Sigmoid colon (tissue), 7 donors: Measurements from ENCODE around the gene TTBK2. TPM values are rescaled to one million over a fixed set of nuclear protein-coding genes. Genes with fewer than 3 reads are reported as not detected.
A peak's percentile ranks its signal among the peaks of the same experiment; 100 is the strongest.

Experiments
- DNase-seq: peaks from one replicate; pipeline ENCODE4 v3.0.0-alpha.2; 2019
- H3K27ac ChIP-seq, 4 donors: fragments of 200-600 bp; sonication (generic); one replicate each; pipeline ENCODE4 v1.5.1; 2016 to 2019; ENCODE audit warnings: mild to moderate bottlenecking in 1 of 4
- H3K27me3 ChIP-seq, 3 donors: fragments of 200-600 bp; sonication (generic); one replicate each; pipeline ENCODE4 v1.5.1; 2019; ENCODE audit warnings: mild to moderate bottlenecking in 1 of 3
- H3K36me3 ChIP-seq, 4 donors: fragments of 200-600 bp; sonication (generic); one replicate each; pipeline ENCODE4 v1.5.1; 2016 to 2019
- H3K4me1 ChIP-seq, 4 donors: fragments of 200-600 bp; sonication (generic); one replicate each; pipeline ENCODE4 v1.5.1; 2017 to 2019
- H3K4me3 ChIP-seq, 4 donors: fragments of 200-600 bp; sonication (generic); one replicate each; pipeline ENCODE4 v1.5.1; 2017 to 2019; ENCODE audit warnings: mild to moderate bottlenecking in 2 of 4, moderate library complexity in 1 of 4
- H3K9me3 ChIP-seq, 4 donors: fragments of 200-600 bp in 3 of 4; sonication (generic) in 3 of 4; one replicate each; pipeline versions ENCODE4 v1.5.1 to v1.6.1; 2013 to 2019
- CTCF ChIP-seq, 4 experiments: fragments of 450-650 bp in 3 of 4; fragments of 200-600 bp in 1 of 4; IDR thresholded peaks; one replicate each; pipeline ENCODE4 v1.5.1; 2016 to 2019; ENCODE audit warnings: antibody characterized with exemption in 4 of 4, mild to moderate bottlenecking in 3 of 4, moderate library complexity in 2 of 4
- EP300 ChIP-seq, 4 donors: sonication (generic); formaldehyde crosslinking; IDR thresholded peaks; one replicate each; pipeline ENCODE4 v1.6.1; 2017; ENCODE audit warnings: antibody characterized with exemption in 4 of 4
- POLR2A ChIP-seq, 2 donors: fragments of 450-650 bp; IDR thresholded peaks; one replicate each; pipeline ENCODE4 v1.6.1; 2016; ENCODE audit warnings: antibody characterized with exemption in 2 of 2, mild to moderate bottlenecking in 2 of 2, moderate library complexity in 2 of 2
- POLR2AphosphoS5 ChIP-seq, 4 donors: sonication (generic); formaldehyde crosslinking; IDR thresholded peaks; one replicate each; pipeline ENCODE4 v1.6.1; 2017; ENCODE audit warnings: antibody characterized with exemption in 4 of 4
- WGBS, 2 donors: extraction: QIAGEN DNeasy Blood & Tissue Kit; methylation state at CpG; one replicate each; pipeline ENCODE4 v1.1.7; 2013; 5-methylcytosine and 5-hydroxymethylcytosine counted together
- intact Hi-C: fragments of 100-400 bp; cut with DNase I; formaldehyde crosslinking; loops from one replicate; pipeline ENCODE4 v1.15.1; 2023
- polyA plus RNA-seq, 3 donors: library from polyadenylated mRNA; stranded (reverse); fragments of 200-250 nt; gene quantifications; one replicate each; pipeline ENCODE4 v1.2.3, GENCODE V29; 2013
- total RNA-seq, 4 donors: library from RNA; depleted of rRNA; stranded (reverse); fragments of >200 nt; gene quantifications; one replicate each; pipeline ENCODE4 v1.1.0, GENCODE V29; 2016
- donor health status: healthy with polysubstance abuse.
- donor health status: Bipolar disorder and iron deficiency.
- donor health status: healthy.

TTBK2 gene
- total and polyA plus RNA-seq, 7 donors: 1.2 to 24.8 (median 16.8) TPM

DNA sequence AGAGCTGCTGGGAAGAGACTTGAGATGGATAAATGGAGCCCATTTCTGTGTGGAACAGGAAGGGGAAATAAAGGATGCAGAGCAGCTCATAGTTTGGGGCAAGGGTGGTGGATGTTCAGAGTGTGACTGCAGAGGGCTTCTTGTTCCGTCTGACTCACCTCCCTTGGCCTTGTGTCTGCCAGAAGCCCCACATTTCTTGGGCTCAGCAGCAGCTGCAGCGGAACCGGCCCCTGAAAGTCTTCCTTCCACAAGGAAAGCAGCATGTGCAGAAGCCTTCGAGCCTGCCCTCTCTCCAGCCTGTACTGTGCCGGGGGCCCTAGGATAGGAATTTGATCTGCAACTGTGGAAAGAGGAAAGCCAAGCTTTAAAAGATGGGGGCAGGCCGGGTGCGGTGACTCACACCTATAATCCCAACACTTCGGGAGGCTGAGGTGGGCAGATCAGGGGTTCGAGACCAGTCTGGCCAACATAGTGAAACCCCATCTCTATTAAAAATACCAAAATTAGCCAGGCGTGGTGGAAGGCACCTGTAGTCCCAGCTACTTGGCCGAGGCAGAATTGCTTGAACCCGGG lies 195.2 kb downstream of the TTBK2 start:
- DNase-seq: peak; percentile 61
- Histone ChIP-seq H3K36me3 (peaks cover 23 to 99% (median 67%) of the 10 kb centered on the region in 4 donors), H3K27me3 (no peaks in the 10 kb centered on the region), H3K4me3 (no peak overlapping the region), H3K27ac (no peak overlapping the region), H3K4me1 (no peaks in the 10 kb centered on the region), H3K9me3 (no peaks in the 10 kb centered on the region)
- intact Hi-C loops: no loop called here
- 92 to 93% methylated on average over 12 of the region's 12 CpGs for WGBS, 2 donors
- TF ChIP-seq POLR2AphosphoS5 (IDR thresholded peaks at IDR 0.05) (no peak), CTCF (IDR thresholded peaks at IDR 0.05) (no peak), POLR2A (IDR thresholded peaks at IDR 0.05) (no peak), EP300 (IDR thresholded peaks at IDR 0.05) (no peak)

GRCh38 chr15:42724276-42724675 lies 196.3 kb downstream of the TTBK2 start:
- WGBS, 2 donors: 92 to 93% methylated on average over 6 of the region's 6 CpGs
- DNase-seq: no peak
- intact Hi-C loops: no loop called here
- Histone ChIP-seq H3K27ac (no peak overlapping the region), H3K9me3 (no peaks in the 10 kb centered on the region), H3K27me3 (no peaks in the 10 kb centered on the region), H3K36me3 (peaks cover 35 to 99% (median 70%) of the 10 kb centered on the region in 4 donors), H3K4me3 (no peak overlapping the region), H3K4me1 (no peaks in the 10 kb centered on the region)
- no peak for TF ChIP-seq EP300 (IDR thresholded peaks at IDR 0.05)
- no peak for TF ChIP-seq CTCF (IDR thresholded peaks at IDR 0.05)
- no peak for TF ChIP-seq POLR2A (IDR thresholded peaks at IDR 0.05)
- TF ChIP-seq POLR2AphosphoS5 (IDR thresholded peaks at IDR 0.05): no peak

GRCh38 chr15:42723068-42723467 lies 197.5 kb downstream of the TTBK2 start:
- 85 to 94% methylated on average over 4 of the region's 4 CpGs for WGBS, 2 donors
- intact Hi-C loops: no loop called here
- H3K27ac ChIP-seq: no peak overlapping the region
- no peaks in the 10 kb centered on the region for H3K9me3 ChIP-seq
- no peak for DNase-seq
- H3K27me3 ChIP-seq: no peaks in the 10 kb centered on the region
- H3K36me3 ChIP-seq: peaks cover 47 to 99% (median 76%) of the 10 kb centered on the region in 4 donors
- H3K4me1 ChIP-seq: no peaks in the 10 kb centered on the region
- H3K4me3 ChIP-seq: no peak overlapping the region
- TF ChIP-seq POLR2AphosphoS5 (IDR thresholded peaks at IDR 0.05) (no peak), CTCF (IDR thresholded peaks at IDR 0.05) (no peak), POLR2A (IDR thresholded peaks at IDR 0.05) (no peak), EP300 (IDR thresholded peaks at IDR 0.05) (no peak)

GRCh38 chr15:42721916-42722315 lies 198.7 kb downstream of the TTBK2 start:
- TF ChIP-seq EP300 (IDR thresholded peaks at IDR 0.05) (no peak), POLR2A (IDR thresholded peaks at IDR 0.05) (no peak), POLR2AphosphoS5 (IDR thresholded peaks at IDR 0.05) (no peak), CTCF (IDR thresholded peaks at IDR 0.05) (no peak)
- Histone ChIP-seq H3K4me1 (no peaks in the 10 kb centered on the region), H3K9me3 (no peaks in the 10 kb centered on the region), H3K36me3 (peaks cover 55 to 99% (median 77%) of the 10 kb centered on the region in 4 donors), H3K27me3 (no peaks in the 10 kb centered on the region), H3K27ac (peak overlapping the region in 1 of 4 donors; percentile 6), H3K4me3 (no peak overlapping the region)
- no peak for DNase-seq
- WGBS, 2 donors: 78 to 80% methylated on average over 3 of the region's 3 CpGs
- intact Hi-C loops: no loop called here

DNA sequence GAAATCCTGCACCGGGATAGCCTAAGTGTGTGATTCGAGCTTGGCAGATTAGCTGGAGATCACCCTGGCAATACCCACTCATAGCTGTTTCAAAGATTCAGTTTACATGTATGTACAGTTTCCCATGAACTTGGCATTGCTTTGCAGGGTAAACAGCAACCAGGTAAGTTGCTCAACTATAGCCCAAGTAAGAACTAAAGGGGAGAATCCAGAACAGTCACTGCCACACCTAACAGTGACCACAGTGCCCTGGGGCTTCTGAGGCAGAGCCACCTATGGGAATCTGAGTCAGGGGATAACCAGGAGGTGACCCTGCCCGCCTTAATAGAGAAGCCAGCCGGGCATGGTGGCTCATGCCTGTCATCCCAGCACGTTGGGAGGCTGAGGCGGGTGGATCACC lies 199.6 kb downstream of the TTBK2 start:
- DNase-seq: no peak
- Histone ChIP-seq H3K27me3 (no peaks in the 10 kb centered on the region), H3K4me1 (no peaks in the 10 kb centered on the region), H3K4me3 (no peak overlapping the region), H3K36me3 (peaks cover 52 to 97% (median 74%) of the 10 kb centered on the region in 4 donors), H3K9me3 (no peaks in the 10 kb centered on the region), H3K27ac (no peak overlapping the region)
- intact Hi-C loops: no loop called here
- TF ChIP-seq POLR2AphosphoS5 (IDR thresholded peaks at IDR 0.05) (no peak), CTCF (IDR thresholded peaks at IDR 0.05) (no peak)
- WGBS, 2 donors: 82 to 84% methylated on average over 6 of the region's 6 CpGs
